ENCODE measurements around the gene TNIP2. TPM values are rescaled to one million over a fixed set of nuclear protein-coding genes. Genes with fewer than 3 reads are reported as not detected.

TNIP2 gene
- total RNA-seq, 1 experiment from 2014 or later: 56.5 TPM

GRCh38 chr4:2802618-2803531 is 46.7 kb upstream of the TNIP2 start:
- no peak for ATAC-seq
- no peaks in the 10 kb centered on the region for H3K9me2 ChIP-seq (replicated peaks; ENCODE audit: low read length)
- H4K20me1 ChIP-seq (ENCODE audit: low read length): no peaks in the 10 kb centered on the region
- H3K36me3 ChIP-seq (ENCODE audit: low read depth, low read length): no peaks in the 10 kb centered on the region
- intact Hi-C loops (cut with micrococcal nuclease): no loop called here
- H3K4me3 ChIP-seq (ENCODE audit: low read length): no peak overlapping the region
- H3K9me3 ChIP-seq (ENCODE audit: low read length): no peaks in the 10 kb centered on the region
- no peaks in the 10 kb centered on the region for H3K27me3 ChIP-seq (ENCODE audit: low read length)
- ChIA-PET CTCF (no interaction called here), POLR2A (ENCODE audit: unreplicated experiment) (no interaction called here)
- no peak overlapping the region for H3K9ac ChIP-seq (ENCODE audit: low read length)
- no peak for DNase-seq
- no peaks in the 10 kb centered on the region for H3F3A ChIP-seq (ENCODE audit: low read length, unreplicated experiment)
- no peak overlapping the region for H3K4me2 ChIP-seq (ENCODE audit: low read length)
- H3K4me1 ChIP-seq (ENCODE audit: insufficient read depth, low read length): peaks cover 18% of the 10 kb centered on the region
- TF ChIP-seq CTCF (conservative IDR thresholded peaks at IDR 0.05; ENCODE audit: low read depth, low read length) (no peak), EZH2 (IDR thresholded peaks at IDR 0.05; ENCODE audit: low read length, unreplicated experiment) (no peak), EZH2phosphoT487 (IDR thresholded peaks at IDR 0.05; ENCODE audit: borderline replicate concordance, low read length) (no peak)
- no peak overlapping the region for H3K27ac ChIP-seq (ENCODE audit: low read length)
- no peaks in the 10 kb centered on the region for H3K79me2 ChIP-seq (ENCODE audit: low read length)
- no peak overlapping the region for H2AFZ ChIP-seq (ENCODE audit: low read length)
- BruUV-seq (replicated peaks): no TSS peak

- Histone ChIP-seq H3K9me3 (ENCODE audit: low read length) (no peaks in the 10 kb centered on the region), H3K4me3 (ENCODE audit: low read length) (no peak overlapping the region), H3K79me2 (ENCODE audit: low read length) (no peaks in the 10 kb centered on the region), H3K4me2 (ENCODE audit: low read length) (no peak overlapping the region), H3K36me3 (ENCODE audit: low read depth, low read length) (no peaks in the 10 kb centered on the region), H3F3A (ENCODE audit: low read length, unreplicated experiment) (no peaks in the 10 kb centered on the region), H3K9ac (ENCODE audit: low read length) (no peak overlapping the region), H3K9me2 (replicated peaks; ENCODE audit: low read length) (no peaks in the 10 kb centered on the region), H4K20me1 (ENCODE audit: low read length) (no peaks in the 10 kb centered on the region), H3K27ac (ENCODE audit: low read length) (no peak overlapping the region), H2AFZ (ENCODE audit: low read length) (no peak overlapping the region), H3K4me1 (ENCODE audit: insufficient read depth, low read length) (peaks cover 26% of the 10 kb centered on the region), H3K27me3 (ENCODE audit: low read length) (no peaks in the 10 kb centered on the region)
- intact Hi-C loops (cut with micrococcal nuclease): no loop called here
- DNase-seq (no peak), ATAC-seq (no peak)
- POLR2A ChIA-PET (ENCODE audit: unreplicated experiment): no interaction called here
- CTCF ChIA-PET: no interaction called here
- TF ChIP-seq CTCF (conservative IDR thresholded peaks at IDR 0.05; ENCODE audit: low read depth, low read length) (no peak), EZH2phosphoT487 (IDR thresholded peaks at IDR 0.05; ENCODE audit: borderline replicate concordance, low read length) (no peak), EZH2 (IDR thresholded peaks at IDR 0.05; ENCODE audit: low read length, unreplicated experiment) (no peak)
- BruUV-seq (replicated peaks): no TSS peak
Measured at GRCh38 chr4:2800691-2801596, 44.8 kb upstream of the TNIP2 start.
